NCI-H1092 treated with DMSO at 0.1 percent for 48 hours (cell line): ENCODE data around the gene ANKRD13B.

ENCODE experiments used
- DNase-seq: peaks from one replicate; lab custom pipeline; 2025; lab: John Stamatoyannopoulos, UW

ANKRD13B gene

DNA sequence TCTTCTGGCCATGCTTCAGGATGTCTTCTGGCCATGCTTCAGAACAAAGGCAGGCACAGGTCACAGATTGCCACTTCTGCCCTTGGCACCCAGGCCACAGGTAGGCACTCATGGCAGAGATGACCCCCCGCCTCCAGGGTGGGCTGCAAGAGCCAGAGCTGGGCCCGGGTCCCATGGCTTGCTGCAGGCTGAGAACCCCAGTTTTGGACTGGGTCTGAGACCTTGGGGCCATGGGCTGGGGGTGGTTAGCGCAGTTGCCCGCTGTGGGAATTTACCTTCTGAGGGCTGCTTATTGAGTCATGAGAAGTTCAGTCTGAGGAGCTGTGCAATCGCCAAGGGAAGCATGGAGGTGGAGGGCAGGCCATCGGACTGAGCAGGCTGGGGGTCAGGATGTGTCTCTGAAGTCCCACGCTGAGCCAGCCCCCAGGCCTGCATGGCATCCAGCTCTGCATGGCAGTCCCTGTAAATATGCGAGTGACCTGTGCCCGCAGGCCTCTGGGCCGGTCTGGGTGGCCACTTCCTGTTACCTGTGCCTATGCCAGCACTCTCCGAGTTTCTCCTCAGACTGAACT, 1.7 kb downstream of the ANKRD13B start:
- DNase-seq: no peak

DNA sequence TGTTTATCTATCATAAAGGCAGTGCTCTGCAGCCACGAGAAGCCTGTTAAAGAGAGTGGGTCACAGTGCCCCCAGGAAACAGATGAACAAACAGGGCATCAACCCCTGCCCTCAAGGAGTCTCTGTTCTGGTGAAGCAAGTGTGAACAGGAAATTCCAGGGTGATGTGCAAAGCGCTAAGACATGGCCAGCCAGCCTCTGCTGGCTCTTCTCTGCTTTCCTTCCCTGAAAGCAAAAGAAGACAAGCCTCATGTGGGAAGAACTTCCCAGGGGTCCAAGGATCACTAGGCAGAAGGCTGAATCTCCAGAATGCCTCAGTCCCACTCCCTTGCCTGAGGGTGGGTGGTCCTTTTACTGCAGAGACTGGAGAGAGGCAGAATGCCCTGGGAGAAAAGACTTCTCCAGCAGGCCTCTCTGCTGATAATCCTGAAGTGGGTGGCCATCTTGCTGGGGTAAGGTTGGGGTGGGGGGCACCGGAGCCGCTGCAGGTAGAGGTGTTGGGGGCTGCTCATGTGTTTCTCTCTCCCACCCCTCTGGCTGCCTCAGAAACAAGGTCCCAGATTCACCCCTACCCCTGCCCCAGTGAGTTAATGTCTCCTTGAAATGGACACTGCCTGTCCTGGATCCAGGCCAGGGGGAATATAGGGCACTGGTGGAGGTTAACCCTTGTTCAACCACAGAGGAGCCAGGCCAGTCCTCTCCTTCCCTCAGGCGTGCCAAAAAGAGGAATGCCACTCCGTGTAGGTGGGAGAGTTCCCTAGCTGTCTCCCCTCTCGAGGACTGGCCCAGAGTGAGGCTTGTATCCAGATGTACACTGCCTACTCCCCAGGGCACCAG, 2.4 kb downstream of the ANKRD13B start:
- no peak for DNase-seq

DNA sequence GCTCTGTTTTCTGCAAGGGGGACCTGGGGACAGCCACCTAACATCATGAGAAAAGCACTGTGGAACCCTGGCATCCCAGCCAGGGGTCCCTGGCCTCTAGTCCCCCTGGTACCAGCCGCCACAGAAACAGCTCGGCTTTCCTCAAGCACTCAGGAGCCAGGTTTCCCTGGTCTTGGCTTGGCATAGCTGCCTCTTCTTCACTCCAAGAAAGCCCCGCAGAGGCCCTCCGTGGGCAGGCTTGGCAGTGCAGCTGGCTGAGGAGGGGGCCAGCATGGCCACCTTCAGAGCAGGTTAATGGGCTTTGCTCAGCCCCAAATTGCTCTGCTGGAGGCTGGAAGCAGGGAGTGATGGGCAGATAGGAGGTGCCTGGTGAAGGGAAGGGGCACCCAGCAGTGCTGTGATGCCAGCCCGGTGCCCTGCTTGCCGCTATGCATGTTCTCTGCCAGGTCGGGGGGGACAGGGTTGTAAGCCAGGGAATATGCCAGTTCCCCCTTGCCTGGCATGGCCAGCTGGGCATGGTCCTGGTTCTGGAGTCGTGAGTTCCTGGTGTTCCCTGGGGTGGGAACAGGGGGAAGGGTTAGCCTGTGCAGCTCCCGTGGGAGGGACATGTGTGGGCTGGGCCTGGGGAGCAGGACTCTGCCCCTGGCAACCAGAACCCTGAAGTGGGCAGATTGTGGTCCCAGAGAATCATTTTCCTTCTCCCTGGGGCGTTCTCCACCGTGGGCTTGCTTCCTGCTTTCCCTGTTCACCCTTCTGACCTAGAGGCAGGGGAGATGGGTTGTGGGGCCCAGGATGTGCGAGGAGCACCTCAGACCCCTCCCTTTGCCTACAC, 3.2 kb downstream of the ANKRD13B start:
- DNase-seq: no peak

DNA sequence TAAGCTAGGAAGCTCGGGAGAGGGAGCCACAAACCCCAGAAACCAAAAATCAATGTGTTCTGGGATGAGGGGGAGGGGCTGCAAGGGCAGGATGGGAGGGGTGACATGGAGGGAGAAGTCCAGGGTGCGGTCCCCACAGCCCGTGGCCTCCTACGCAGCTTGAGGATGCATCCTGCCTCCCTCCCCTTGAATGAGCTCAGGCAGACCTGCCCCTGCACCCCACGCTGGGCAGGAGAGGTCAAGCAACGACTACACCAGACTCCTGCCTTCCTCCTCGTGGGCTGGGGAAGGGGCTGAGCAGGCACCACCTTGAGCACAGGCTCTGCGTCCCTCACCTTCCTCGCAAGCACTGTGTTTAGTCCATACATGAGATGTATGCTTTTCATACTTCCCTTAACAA, 3.9 kb downstream of the ANKRD13B start:
- no peak for DNase-seq

DNA sequence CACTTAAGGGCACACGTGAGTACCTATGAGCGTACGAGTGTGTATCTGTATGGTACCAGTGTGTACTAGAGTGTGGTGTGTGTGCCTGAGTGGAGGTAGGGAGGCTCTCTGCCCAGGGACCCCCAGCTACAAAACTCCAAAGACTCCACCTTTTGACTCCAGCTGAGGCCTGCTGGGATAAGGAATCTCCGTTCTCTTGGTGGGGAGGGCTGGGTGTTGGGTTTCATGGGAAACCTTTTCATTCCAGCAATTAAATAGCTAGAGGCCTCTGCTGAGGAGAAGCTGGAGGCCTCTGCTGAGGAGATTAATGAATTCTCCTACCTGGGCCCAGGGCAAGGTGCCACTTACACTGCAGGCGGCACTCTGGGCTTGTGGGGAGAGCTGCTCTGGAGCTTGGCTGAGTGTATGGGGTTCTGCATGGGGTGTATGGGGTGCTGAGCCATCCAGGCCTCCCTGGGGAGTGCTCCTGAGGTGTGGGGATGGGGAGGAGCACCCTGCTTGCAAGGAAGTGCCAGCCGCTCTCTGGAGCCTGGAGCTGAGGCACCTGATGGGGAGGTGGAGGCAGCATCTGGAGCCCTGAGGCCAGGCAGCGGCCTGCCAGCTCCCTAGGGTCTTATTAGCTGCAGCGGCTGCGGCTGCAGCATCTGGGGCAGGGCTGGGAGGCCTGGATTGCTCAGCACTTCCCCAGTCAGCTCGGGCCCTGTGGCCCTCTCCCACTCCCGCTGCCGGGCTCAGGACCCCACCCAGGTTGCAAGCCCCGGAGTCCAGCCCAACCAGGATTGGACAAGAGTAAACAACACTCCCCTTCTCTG, 4.6 kb downstream of the ANKRD13B start:
- no peak for DNase-seq

DNA sequence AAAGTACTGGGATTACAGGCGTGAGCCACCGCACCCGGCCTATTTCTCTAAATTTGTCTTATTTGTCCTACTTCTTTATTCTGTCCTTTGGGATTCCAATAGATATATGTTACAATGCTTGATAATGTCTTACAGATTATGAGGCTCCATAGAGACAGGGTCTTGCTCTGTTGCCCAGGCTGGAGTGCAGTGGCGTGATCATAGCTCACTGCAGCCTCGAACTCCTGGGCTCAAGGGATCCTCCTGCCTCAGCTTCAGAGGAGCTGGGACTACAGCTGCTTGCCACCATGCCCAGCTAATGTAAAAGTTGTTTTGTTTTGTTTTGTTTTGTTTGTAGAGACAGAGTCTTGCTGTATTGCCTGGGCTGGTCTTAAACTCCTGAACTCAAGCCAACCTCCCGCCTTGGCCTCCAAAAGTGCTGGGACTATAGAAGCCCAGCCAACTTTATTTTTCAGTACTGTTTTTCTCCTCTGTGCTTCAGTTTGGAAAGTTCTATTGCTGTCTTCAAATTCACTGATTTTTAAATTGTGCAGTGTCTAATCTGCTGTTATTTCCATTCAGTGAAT, 10.3 kb downstream of the ANKRD13B start:
- DNase-seq: no peak

DNA sequence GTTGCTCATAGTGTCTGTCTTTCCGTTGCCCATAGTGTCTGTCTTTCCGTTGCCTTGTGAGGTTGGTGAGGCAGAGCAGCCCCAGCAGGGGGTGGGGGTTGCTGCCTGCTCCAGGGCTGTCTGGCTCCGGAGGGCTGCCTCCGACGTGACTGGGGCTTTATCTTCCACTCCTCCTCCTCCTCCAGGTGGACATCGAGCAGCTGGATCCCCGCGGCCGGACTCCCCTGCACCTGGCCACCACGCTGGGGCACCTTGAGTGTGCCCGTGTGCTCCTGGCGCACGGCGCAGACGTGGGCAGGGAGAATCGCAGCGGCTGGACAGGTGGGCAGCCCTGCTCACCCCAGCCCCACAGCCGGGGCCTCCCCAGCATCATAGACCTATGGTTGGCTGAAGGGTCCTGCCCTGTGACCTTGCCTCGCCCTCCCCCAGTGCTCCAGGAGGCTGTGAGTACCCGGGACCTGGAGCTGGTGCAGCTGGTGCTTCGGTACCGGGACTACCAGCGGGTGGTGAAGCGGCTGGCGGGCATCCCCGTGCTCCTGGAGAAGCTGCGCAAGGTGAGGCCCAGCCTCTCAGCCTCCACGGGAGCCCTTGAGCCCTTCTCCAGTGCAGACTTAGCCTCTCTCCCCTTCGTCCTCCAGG, 14.7 kb downstream of the ANKRD13B start:
- no peak for DNase-seq

DNA sequence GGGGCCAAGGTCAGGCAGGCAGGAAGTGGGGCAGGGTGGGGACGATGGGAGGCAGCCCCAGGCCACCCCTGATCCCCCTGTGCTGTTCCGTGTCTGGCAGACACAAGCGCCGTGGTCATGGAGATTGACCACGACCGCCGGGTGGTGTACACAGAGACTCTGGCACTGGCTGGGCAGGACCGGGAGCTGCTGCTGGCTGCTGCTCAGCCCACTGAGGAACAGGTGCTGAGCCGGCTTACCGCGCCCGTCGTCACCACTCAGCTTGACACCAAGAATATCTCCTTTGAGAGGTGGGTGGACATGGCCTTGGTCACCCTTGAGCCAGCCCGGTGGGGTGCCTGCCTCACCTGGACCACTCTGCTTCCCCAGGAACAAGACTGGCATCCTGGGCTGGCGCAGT, 16.1 kb downstream of the ANKRD13B start:
- no peak for DNase-seq

DNA sequence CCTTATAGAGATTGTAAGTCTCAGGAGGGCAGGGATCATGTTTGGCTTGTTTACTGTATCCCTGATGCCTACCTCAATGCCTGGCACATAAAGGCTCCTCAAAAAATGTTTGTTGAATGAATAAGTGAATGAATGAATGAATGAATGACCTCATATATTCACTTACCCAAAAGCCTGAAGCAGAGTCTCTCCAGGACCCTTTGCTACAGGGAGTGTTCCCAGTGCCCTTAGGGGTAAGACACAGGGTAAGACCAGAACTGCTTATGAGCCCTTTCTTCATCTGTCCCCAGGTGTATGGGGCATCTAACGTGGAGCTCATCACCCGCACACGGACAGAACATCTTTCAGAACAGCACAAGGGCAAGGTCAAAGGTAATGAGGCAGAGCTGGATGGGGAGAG, 17.5 kb downstream of the ANKRD13B start:
- no peak for DNase-seq

DNA sequence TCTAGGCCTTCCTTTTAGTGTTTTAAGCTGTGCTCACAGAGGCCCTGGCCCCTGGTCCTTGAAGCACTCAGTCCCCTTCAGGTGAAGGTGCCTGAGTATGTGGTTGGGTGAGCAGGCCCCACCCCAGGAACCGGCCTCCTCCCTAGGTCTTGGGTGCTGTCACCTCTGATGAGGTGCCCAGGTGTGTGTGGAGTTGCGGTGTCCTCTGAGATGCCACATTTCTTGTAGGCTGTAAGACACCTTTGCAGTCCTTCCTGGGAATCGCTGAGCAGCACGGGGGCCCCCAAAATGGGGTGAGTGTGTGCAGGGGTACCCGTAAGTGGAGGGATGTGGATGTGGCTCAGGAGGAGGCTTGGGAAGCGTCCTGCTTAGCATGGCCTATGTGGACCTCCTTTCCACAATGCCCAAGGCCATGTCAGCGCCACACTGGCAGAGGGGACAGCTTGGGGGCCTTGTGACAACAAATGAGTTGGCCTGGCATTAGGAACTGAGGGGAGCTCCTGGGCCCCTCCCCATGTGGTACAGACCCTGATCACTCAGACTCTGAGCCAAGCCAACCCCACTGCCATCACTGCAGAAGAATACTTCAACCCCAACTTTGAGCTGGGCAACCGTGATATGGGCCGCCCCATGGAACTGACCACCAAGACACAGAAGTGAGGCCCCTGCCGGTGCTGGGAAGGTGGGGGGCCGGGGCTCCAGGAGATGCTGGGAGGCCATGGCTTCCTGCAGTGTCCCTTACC, 18.6 kb downstream of the ANKRD13B start:
- DNase-seq: no peak

DNA sequence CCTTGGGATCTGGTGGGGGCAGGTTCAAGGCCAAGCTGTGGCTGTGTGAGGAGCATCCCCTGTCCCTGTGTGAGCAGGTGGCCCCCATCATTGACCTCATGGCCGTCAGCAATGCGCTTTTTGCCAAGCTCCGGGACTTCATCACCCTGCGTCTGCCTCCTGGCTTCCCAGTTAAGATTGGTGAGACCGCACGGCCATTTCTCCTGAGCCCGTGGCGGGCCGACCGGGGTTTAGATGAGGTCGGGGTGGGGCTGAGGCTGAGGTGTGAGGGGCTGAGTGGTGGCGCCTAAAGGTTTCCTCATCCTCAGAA, 19.1 kb downstream of the ANKRD13B start:
- no peak for DNase-seq

DNA sequence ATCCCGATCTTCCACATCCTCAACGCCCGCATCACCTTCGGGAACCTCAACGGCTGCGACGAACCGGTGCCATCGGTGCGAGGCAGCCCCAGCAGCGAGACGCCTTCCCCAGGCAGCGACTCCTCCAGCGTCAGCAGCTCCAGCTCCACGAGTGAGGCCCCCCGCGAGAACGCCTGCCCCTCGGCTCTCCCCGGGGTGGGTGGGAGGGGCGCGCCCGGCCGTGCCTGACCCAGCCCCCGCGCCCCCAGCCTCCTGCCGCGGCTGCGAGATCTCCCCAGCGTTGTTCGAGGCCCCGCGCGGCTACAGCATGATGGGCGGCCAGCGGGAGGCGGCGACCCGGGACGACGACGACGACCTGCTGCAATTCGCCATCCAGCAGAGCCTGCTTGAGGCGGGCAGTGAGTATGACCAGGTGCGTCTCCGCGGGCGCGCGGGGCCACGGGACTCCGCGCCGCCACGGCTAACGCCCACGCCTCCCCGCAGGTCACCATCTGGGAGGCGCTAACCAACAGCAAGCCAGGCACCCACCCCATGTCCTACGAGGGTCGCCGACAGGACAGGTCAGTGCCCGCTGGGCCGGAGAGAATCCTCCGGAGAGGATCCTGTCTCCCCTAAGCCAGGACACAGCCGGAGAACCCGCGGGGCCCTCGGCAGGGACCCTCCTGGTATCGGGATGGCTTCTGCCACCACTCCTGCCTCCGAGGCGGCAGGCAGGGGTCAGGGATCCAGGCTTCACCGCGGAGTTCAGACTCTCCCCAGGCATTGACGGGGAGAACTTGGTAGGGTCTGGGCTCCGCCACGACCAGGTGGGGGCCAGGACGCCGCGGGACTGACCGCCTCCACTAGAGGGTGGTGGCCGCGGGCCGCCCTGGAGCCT, 19.7 kb downstream of the ANKRD13B start:
- no peak for DNase-seq

DNA sequence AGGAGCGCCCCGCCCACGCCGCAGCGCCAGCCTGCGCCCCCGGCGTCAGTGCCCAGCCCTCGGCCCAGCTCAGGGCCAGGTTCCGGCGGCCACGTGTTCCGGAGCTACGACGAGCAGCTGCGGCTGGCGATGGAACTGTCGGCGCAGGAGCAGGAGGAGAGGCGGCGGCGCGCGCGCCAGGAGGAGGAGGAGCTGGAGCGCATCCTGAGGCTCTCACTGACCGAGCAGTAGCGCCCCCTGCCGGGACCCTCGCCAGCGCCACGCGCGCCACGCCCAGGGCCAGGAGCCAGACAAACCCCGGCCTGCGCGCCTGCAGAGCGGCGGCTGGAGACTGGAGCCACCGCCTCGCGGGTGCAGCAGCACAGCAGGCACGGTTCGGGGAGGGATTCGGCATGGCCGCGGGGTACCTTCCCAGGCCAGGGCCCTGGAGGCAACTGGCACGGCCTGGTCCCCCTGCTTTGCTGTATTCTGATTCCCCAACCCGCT, 20.5 kb downstream of the ANKRD13B start:
- DNase-seq: no peak

DNA sequence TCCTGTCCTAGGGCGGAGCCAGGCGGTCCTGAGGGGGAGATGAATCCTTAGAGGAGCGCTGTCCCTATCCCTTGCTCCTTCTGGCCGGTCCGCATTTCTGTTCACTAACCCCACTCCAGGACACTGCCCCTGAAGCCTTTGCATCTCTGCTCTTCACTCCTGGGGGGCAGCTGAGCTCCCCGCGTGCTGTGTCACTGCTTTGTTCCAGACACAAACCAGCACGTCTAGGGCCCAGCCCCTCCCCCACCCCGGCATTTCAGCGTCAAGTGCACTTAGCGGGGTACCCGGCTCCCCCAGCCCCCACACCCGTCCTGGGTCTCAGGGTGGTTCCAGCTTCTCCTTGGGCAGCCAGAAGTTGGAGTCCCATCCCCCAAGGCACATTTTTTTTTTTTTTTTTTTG, 20.9 kb downstream of the ANKRD13B start:
- DNase-seq: no peak

DNA sequence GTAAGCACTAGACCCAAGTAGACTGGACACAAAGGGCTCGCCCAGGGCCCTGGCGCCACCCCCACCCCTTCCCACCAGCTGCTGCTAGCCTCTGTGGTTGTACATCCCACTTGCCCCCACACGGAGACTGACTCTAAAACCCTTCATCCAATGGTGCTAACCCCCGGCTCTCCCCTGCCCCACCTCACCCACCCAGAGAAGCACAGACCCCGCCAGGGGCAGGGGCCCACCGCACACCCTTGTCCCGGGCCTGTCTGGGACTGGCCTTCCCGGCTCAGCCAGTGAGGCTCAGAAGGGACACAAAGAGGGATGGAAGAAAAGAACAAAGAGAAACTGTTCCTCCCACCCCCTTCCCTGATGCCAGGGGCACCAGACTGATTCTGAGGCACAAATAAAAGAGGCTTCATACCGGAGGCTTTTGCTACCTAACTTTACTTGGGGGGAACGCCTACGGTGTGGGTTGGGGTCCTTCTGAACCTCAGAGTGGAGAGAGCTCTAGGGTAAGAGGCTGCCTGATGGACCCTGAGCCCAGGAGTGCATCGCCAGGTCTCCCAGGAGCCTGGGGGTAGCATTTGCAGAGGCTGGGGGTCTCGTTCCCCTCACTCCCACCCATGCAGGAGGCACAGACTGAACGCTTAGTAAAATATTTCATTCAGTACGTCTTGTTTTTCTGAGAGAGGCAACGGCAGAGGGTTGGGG, 21.6 kb downstream of the ANKRD13B start:
- no peak for DNase-seq

DNA sequence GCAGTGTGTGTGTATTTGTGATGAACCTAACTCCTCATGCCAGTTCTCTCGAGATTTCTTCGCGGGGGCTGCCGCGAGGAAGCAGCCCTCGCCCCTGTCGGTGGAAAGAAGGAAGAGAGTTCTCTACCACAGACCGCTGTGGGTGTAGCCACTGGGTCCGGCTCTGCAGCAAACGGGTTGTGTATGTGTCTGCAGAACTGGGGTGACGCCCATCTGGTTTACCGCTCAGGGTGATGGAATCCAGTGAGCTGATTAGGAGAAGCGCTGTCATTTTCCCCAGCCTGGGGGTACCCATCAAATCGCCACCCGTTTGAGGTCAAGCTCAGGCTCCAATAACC, 22.1 kb downstream of the ANKRD13B start:
- DNase-seq: no peak

DNA sequence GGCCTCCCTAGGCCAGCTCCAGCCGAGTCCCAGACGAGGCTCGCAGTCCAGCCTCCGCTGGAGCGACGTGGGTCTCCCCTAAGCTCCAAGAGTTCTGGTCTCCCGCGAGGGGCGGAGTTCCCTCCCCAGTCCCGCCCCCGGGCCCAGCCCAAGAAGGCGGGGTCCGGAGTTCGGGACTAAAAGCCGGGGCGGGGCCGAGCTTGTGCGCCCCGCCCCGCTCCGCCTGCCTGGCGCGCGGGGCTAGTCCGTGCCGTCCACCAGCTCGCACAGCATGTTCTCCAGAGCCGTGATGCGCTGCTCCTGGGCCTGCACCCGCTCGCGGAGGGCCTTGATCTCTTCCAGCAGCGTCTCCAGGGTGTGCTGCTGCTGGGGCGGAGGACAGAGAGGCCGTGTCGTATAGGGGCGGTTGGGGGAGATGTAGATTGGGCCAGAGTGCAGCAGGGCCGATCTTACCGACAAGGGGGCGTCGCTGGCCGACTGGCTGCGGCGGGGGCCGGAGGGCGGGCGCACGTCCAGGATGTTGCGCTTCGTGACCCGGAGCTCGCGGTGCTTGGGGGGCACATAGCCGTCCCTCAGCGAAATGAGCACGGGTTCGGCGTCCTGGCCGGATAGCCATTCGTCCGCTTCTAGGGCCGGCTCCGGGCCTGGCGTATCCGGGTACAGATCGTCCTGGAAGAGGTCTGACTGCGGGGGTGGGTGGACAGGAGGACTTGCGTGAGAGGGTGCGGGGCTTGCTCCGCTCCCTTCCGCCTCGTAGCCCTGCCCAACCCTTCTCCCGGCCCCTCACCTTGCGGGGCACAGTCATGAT, 22.8 kb downstream of the ANKRD13B start:
- peak; percentile 36 for DNase-seq
